SK-N-SH (cell line): ENCODE data around the gene SPAG9.
"Not testable (repeated sequence)": the region's sequence is repeated elsewhere in the genome, so short reads cannot be mapped to it uniquely, and the experiment has no call there.

Source experiments
- CHD2 ChIP-seq: fragments of 150-350 bp; IDR thresholded peaks from 2 replicates; pipeline ENCODE4 v1.6.1; 2018; ENCODE audit warnings: low read length; ENCODE audit not compliant: partially characterized antibody
- ELF1 ChIP-seq: IDR thresholded peaks from 2 replicates; pipeline ENCODE4 v1.4.0; 2012
- EP300 ChIP-seq, 2 experiments: IDR thresholded peaks; 2 replicates each; pipeline versions ENCODE4 v1.4.0 to v1.6.1; 2012; ENCODE audit warnings: borderline replicate concordance in 1 of 2, low read depth in 1 of 2, low read length in 1 of 2
- RAD21 ChIP-seq: IDR thresholded peaks from 2 replicates; pipeline ENCODE4 v1.6.1; 2012; ENCODE audit warnings: mild to moderate bottlenecking, low read length
- TF ChIP-seq, protein P1 (sequence below): fragments of 200-600 bp; sonication (generic); IDR thresholded peaks from 2 replicates; pipeline ENCODE4 v1.6.1; 2017; ENCODE audit warnings: antibody characterized with exemption, mild to moderate bottlenecking, moderate library complexity

DNA sequence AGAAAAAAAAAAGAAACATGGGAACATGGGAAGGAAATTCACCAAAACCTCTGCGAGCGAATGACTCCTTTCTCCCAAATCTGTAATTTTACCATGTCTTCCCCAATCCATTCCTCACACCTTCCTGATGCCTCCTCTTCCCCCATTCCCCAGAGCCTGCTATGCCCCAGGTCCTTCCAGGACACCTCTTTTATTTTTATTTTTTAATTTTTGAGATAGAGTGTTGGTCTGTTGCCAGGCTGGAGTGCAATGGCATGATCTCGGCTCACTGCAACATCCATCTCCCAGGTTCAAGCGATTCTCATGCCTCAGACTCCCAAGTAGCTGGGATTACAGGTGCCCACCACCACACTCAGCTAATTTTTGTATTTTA lies 179.0 kb downstream of the SPAG9 start:
- TF ChIP-seq, protein P1, sequence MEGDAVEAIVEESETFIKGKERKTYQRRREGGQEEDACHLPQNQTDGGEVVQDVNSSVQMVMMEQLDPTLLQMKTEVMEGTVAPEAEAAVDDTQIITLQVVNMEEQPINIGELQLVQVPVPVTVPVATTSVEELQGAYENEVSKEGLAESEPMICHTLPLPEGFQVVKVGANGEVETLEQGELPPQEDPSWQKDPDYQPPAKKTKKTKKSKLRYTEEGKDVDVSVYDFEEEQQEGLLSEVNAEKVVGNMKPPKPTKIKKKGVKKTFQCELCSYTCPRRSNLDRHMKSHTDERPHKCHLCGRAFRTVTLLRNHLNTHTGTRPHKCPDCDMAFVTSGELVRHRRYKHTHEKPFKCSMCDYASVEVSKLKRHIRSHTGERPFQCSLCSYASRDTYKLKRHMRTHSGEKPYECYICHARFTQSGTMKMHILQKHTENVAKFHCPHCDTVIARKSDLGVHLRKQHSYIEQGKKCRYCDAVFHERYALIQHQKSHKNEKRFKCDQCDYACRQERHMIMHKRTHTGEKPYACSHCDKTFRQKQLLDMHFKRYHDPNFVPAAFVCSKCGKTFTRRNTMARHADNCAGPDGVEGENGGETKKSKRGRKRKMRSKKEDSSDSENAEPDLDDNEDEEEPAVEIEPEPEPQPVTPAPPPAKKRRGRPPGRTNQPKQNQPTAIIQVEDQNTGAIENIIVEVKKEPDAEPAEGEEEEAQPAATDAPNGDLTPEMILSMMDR: not testable (repeated sequence)
- TF ChIP-seq CHD2; EP300 (IDR thresholded peaks at IDR 0.05; ENCODE audit: borderline replicate concordance in 1 of 2, low read depth in 1 of 2, low read length in 1 of 2); RAD21; ELF1: not testable (repeated sequence)
